K562 (cell line): ENCODE data around the gene LY6G5B. TPM values are rescaled to one million over a fixed set of nuclear protein-coding genes. Genes with fewer than 3 reads are reported as not detected.

Experiments
- ATAC-seq: fragments of 200-7000 bp; cut with Tn5 transposase; 3 replicates; pipeline ENCODE4 v1.9.1; 2020; ENCODE audit warnings: moderate library complexity
- BruUV-seq: library from RNA; stranded (reverse); fragments of 400-500 nt; replicated peaks from 2 replicates; lab custom pipeline; 2021; lab: Mats Ljungman, UMichigan
- CTCF ChIA-PET: fragments of 300-600 bp; formaldehyde crosslinking; extraction: SDS; loops from one replicate; lab custom pipeline; 2021; ENCODE audit warnings: low intra/inter-chr PET ratio; lab: Yijun Ruan, JAX
- POLR2A ChIA-PET: fragments of 300-600, 350-650 bp; sonication (Branson Sonifier 250); formaldehyde crosslinking; extraction: SDS; loops from one replicate; lab custom pipeline; 2021; ENCODE audit warnings: antibody characterized with exemption, inconsistent platforms; lab: Yijun Ruan, JAX
- DNase-seq, 4 experiments: peaks; one replicate each; pipeline versions ENCODE4 v3.0.0 to v3.0.0-alpha.2; 2011 to 2018; ENCODE audit warnings: low spot score in 3 of 4, mixed read lengths in 3 of 4; ENCODE audit errors: extremely low read depth in 1 of 4
- FAIRE-seq: peaks from 2 replicates; lab custom pipeline; 2011; peaks lifted over from hg19 to GRCh38; lab: Jason Lieb, UNC
- H2AFZ ChIP-seq: 2 replicates; pipeline ENCODE4 v1.6.0; 2011; ENCODE audit warnings: low read depth, low read length, control low read depth, inconsistent platforms
- H3K27ac ChIP-seq: fragments of 200-600 bp; 3 replicates; pipeline ENCODE4 v1.8.0; 2011; ENCODE audit warnings: low read depth, mild to moderate bottlenecking, control low read depth, inconsistent platforms, low read length, moderate library complexity, mixed read lengths; ENCODE audit errors: extremely low read depth
- H3K27me3 ChIP-seq, 2 experiments: fragments of 300-600 bp in 1 of 2; 2 replicates in 1 of 2; 3 replicates in 1 of 2; pipeline versions ENCODE4 v1.6.0 to v1.8.0; 2011; ENCODE audit warnings: inconsistent platforms in 2 of 2, low read length in 2 of 2, mild to moderate bottlenecking in 1 of 2, mixed read lengths in 1 of 2, moderate library complexity in 1 of 2; ENCODE audit not compliant: control insufficient read depth in 2 of 2, insufficient read depth in 2 of 2
- H3K36me3 ChIP-seq: fragments of 300-600 bp; 3 replicates; pipeline ENCODE4 v1.8.0; 2011; ENCODE audit warnings: mild to moderate bottlenecking, low read length, inconsistent platforms; ENCODE audit not compliant: control insufficient read depth, insufficient read depth
- H3K4me1 ChIP-seq, 2 experiments: fragments of 200-600 bp in 1 of 2; replicated peaks in 1 of 2; 2 replicates in 1 of 2; 3 replicates in 1 of 2; pipeline versions ENCODE4 v1.5.1 to v1.8.0; 2011; ENCODE audit warnings: inconsistent platforms in 2 of 2, low read length in 2 of 2, mild to moderate bottlenecking in 1 of 2, mixed read lengths in 1 of 2, moderate library complexity in 1 of 2; ENCODE audit not compliant: control insufficient read depth in 2 of 2, insufficient read depth in 2 of 2
- H3K4me2 ChIP-seq: 2 replicates; pipeline ENCODE4 v1.6.1; 2011; ENCODE audit warnings: low read length, control low read depth, inconsistent platforms, mixed read lengths; ENCODE audit not compliant: insufficient read depth
- H3K4me3 ChIP-seq: fragments of 200-600 bp; sonication (generic), shearing (Covaris generic); 2 replicates; pipeline ENCODE4 v1.5.1; 2016; ENCODE audit warnings: control low read depth, inconsistent platforms
- H3K79me2 ChIP-seq: fragments of 200-600 bp; 3 replicates; pipeline ENCODE4 v1.8.0; 2011; ENCODE audit warnings: low read length, inconsistent platforms; ENCODE audit not compliant: control insufficient read depth, insufficient read depth
- H3K9ac ChIP-seq, 2 experiments: 2 replicates each; pipeline versions ENCODE4 v1.6.0 to v1.6.1; 2011; ENCODE audit warnings: low read depth in 2 of 2, low read length in 2 of 2, control low read depth in 1 of 2, inconsistent platforms in 1 of 2, mild to moderate bottlenecking in 1 of 2, mixed read lengths in 1 of 2; ENCODE audit not compliant: insufficient read depth in 1 of 2
- H3K9me1 ChIP-seq: one replicate; pipeline ENCODE4 v1.6.0; 2011; ENCODE audit warnings: inconsistent platforms, mild to moderate bottlenecking, low read length, moderate library complexity; ENCODE audit not compliant: control insufficient read depth, insufficient read depth
- H3K9me3 ChIP-seq: replicated peaks from 2 replicates; pipeline ENCODE4 v1.5.1; 2011; ENCODE audit warnings: low read depth, low read length, inconsistent platforms; ENCODE audit not compliant: control insufficient read depth, insufficient read depth
- H4K20me1 ChIP-seq: replicated peaks from 2 replicates; pipeline ENCODE4 v1.6.1; 2011; ENCODE audit warnings: low read length, inconsistent platforms, mixed read lengths; ENCODE audit not compliant: control insufficient read depth, insufficient read depth
- FUS ChIP-seq: fragments of 200-400 bp; formaldehyde crosslinking; optimal IDR thresholded peaks from 2 replicates; pipeline ENCODE3; 2017; ENCODE audit warnings: low read depth, low read length
- GTF2A2 ChIP-seq: IDR thresholded peaks from 2 replicates; pipeline ENCODE4 v1.6.1; 2016; ENCODE audit warnings: mild to moderate bottlenecking, missing genetic modification characterization, missing compliant biosample characterization
- HMG20B ChIP-seq: fragments of 250-450 bp; sonication (Bioruptor Pico); IDR thresholded peaks from 2 replicates; pipeline ENCODE4 v1.5.0; 2021; ENCODE audit warnings: mild to moderate bottlenecking
- KLF10 ChIP-seq: fragments of 250-450 bp; sonication (Bioruptor Pico); IDR thresholded peaks from 2 replicates; pipeline ENCODE4 v1.6.1; 2021; ENCODE audit warnings: matching md5 sums
- NFATC3 ChIP-seq: fragments of 450-650 bp; IDR thresholded peaks from 2 replicates; pipeline ENCODE4 v1.6.1; 2017; ENCODE audit warnings: mild to moderate bottlenecking
- PPARD ChIP-seq: fragments of 250-450 bp; sonication (Bioruptor Pico); IDR thresholded peaks from 2 replicates; pipeline ENCODE4 v1.8.0; 2022; ENCODE audit warnings: inconsistent platforms, mild to moderate bottlenecking, moderate library complexity
- SMARCA5 ChIP-seq: fragments of 450-650 bp; IDR thresholded peaks from 2 replicates; pipeline ENCODE4 v1.6.1; 2016
- ZNF140 ChIP-seq: fragments of 250-450 bp; sonication (Bioruptor Pico); IDR thresholded peaks from 2 replicates; pipeline ENCODE4 v1.8.0; 2021; ENCODE audit warnings: moderate library complexity, mild to moderate bottlenecking, inconsistent platforms
- ZNF583 ChIP-seq: fragments of 250-450 bp; sonication (Bioruptor Pico); IDR thresholded peaks from 2 replicates; pipeline ENCODE4 v1.4.0; 2020
- WGBS: fragments of 100-300 bp; shearing (Covaris generic); methylation state at CpG from one replicate; pipeline ENCODE4 v1.1.6; 2016; ENCODE audit warnings: low coverage, mixed read lengths; ENCODE audit not compliant: insufficient coverage; ENCODE audit errors: missing lambda C conversion rate; 5-methylcytosine and 5-hydroxymethylcytosine counted together
- in situ Hi-C: fragments of 300-500 bp; cut with MboI; formaldehyde crosslinking; loops from 4 replicates; pipeline ENCODE4 v1.15.0; 2018; ENCODE audit warnings: inconsistent platforms, mixed read lengths
- intact Hi-C: fragments of 100-400 bp; cut with micrococcal nuclease; formaldehyde crosslinking; loops from 2 replicates; pipeline ENCODE4 v1.14.2; 2022
- polyA plus RNA-seq, 8 experiments: library from polyadenylated mRNA; depleted of rRNA in 4 of 8; stranded (reverse) in 5 of 8; unstranded in 3 of 8; fragments of >200 nt; fragmentation: Nextera tagmentation in 2 of 8; fragmentation: Illumina TruSeq in 1 of 8; extraction: Ambion mirVana in 2 of 8; extraction: Trizol in 1 of 8; gene quantifications; 2 replicates each; pipeline versions ENCODE4 v1.2.1 to v1.2.3, GENCODE V29; 2011 to 2014; ENCODE audit warnings: inconsistent platforms in 1 of 8, missing spikeins in 1 of 8
- total RNA-seq, 7 experiments: library from RNA; depleted of rRNA in 6 of 7; stranded (reverse); fragments of >200 nt in 6 of 7; fragmentation: Illumina TruSeq in 2 of 7; extraction: Trizol in 2 of 7; gene quantifications; 2 replicates each; pipeline versions ENCODE4 v1.2.1 to v1.2.3, GENCODE V29; 2011 to 2021; ENCODE audit warnings: low replicate concordance in 1 of 7
- TF ChIP-seq, protein P1 (sequence below), 2 experiments: fragments of 450-650 bp; IDR thresholded peaks; 2 replicates each; pipeline ENCODE4 v1.6.1; 2016; ENCODE audit warnings: mild to moderate bottlenecking in 2 of 2, borderline replicate concordance in 1 of 2, low read depth in 1 of 2, moderate library complexity in 1 of 2
- TF ChIP-seq, protein P2 (sequence below): fragments of 450-650 bp; IDR thresholded peaks from 2 replicates; pipeline ENCODE4 v1.6.1; 2016; ENCODE audit warnings: borderline replicate concordance
- TF ChIP-seq, protein P3 (sequence below): fragments of 450-650 bp; formaldehyde crosslinking; IDR thresholded peaks from 2 replicates; pipeline ENCODE4 v1.4.0; 2022; ENCODE audit warnings: missing genetic modification characterization

Gene LY6G5B
- total and polyA plus RNA-seq, 9 of the 15 experiments (the other 6 are each of a cell fraction or from before 2014, with no cell fraction given): 6.0 to 27.0 (median 7.5) TPM

DNA sequence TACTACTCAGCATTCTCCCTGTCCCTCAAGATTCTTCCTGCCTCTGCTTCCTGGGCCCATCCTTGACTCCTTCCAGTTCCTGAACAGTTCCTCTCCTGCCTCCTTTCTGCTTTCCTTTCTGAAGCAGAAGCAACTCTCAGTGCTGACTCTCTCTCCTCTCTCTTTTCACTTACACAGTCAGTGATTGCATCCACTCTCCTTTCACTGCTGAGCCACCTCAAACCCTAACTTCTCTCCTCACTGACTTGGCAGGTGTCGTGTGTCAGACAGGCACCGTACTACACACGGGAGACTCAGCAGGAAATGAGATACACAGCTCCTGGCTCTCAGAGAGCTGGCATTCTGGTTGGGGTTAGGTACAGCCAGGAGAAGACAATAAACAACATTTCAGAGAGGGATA is 27.8 kb downstream of the LY6G5B start:
- intact Hi-C loops: no loop called here
- ATAC-seq (no peak), FAIRE-seq (no peak), DNase-seq (no peak)
- Histone ChIP-seq H2AFZ (no peak overlapping the region), H3K36me3 (peaks cover 83% of the 10 kb centered on the region), H3K9me3 (no peaks in the 10 kb centered on the region), H3K4me2 (no peak overlapping the region), H4K20me1 (no peaks in the 10 kb centered on the region; the same call in 1 of the 2 replicates), H3K9ac (peak overlapping the region in 1 of 2 experiments; percentile 24; a peak in 1 of 4 replicates), H3K9me1 (peaks cover 5% of the 10 kb centered on the region), H3K4me1 (peaks cover 16 to 17% of the 10 kb centered on the region in 2 experiments), H3K27ac (peak overlapping the region; percentile 12; the same call in 1 of the 3 replicates), H3K27me3 (no peaks in the 10 kb centered on the region), H3K79me2 (peaks cover 45% of the 10 kb centered on the region), H3K4me3 (no peak overlapping the region)
- BruUV-seq: no TSS peak
- ChIA-PET POLR2A (interaction anchor here (0.8 to 1.3 kb wide), 5 partner anchors 13 to 72 kb away, joined by 3 to 5 read pairs (median 3); partner anchors contain the start of genes BAG6 and MPIG6B), CTCF (interaction anchor here (0.7 kb wide), 1 partner anchor 331 kb away, joined by 3 read pairs; no protein-coding TSS in a partner anchor)
- in situ Hi-C loops: no loop called here
- WGBS: 54% methylated on average over 3 of the region's 3 CpGs
- no peak for TF ChIP-seq FUS
- no peak for TF ChIP-seq PPARD
- TF ChIP-seq ZNF140 (CRISPR knock-in tag): no peak
- TF ChIP-seq KLF10 (CRISPR knock-in tag): no peak
- TF ChIP-seq, protein P1, sequence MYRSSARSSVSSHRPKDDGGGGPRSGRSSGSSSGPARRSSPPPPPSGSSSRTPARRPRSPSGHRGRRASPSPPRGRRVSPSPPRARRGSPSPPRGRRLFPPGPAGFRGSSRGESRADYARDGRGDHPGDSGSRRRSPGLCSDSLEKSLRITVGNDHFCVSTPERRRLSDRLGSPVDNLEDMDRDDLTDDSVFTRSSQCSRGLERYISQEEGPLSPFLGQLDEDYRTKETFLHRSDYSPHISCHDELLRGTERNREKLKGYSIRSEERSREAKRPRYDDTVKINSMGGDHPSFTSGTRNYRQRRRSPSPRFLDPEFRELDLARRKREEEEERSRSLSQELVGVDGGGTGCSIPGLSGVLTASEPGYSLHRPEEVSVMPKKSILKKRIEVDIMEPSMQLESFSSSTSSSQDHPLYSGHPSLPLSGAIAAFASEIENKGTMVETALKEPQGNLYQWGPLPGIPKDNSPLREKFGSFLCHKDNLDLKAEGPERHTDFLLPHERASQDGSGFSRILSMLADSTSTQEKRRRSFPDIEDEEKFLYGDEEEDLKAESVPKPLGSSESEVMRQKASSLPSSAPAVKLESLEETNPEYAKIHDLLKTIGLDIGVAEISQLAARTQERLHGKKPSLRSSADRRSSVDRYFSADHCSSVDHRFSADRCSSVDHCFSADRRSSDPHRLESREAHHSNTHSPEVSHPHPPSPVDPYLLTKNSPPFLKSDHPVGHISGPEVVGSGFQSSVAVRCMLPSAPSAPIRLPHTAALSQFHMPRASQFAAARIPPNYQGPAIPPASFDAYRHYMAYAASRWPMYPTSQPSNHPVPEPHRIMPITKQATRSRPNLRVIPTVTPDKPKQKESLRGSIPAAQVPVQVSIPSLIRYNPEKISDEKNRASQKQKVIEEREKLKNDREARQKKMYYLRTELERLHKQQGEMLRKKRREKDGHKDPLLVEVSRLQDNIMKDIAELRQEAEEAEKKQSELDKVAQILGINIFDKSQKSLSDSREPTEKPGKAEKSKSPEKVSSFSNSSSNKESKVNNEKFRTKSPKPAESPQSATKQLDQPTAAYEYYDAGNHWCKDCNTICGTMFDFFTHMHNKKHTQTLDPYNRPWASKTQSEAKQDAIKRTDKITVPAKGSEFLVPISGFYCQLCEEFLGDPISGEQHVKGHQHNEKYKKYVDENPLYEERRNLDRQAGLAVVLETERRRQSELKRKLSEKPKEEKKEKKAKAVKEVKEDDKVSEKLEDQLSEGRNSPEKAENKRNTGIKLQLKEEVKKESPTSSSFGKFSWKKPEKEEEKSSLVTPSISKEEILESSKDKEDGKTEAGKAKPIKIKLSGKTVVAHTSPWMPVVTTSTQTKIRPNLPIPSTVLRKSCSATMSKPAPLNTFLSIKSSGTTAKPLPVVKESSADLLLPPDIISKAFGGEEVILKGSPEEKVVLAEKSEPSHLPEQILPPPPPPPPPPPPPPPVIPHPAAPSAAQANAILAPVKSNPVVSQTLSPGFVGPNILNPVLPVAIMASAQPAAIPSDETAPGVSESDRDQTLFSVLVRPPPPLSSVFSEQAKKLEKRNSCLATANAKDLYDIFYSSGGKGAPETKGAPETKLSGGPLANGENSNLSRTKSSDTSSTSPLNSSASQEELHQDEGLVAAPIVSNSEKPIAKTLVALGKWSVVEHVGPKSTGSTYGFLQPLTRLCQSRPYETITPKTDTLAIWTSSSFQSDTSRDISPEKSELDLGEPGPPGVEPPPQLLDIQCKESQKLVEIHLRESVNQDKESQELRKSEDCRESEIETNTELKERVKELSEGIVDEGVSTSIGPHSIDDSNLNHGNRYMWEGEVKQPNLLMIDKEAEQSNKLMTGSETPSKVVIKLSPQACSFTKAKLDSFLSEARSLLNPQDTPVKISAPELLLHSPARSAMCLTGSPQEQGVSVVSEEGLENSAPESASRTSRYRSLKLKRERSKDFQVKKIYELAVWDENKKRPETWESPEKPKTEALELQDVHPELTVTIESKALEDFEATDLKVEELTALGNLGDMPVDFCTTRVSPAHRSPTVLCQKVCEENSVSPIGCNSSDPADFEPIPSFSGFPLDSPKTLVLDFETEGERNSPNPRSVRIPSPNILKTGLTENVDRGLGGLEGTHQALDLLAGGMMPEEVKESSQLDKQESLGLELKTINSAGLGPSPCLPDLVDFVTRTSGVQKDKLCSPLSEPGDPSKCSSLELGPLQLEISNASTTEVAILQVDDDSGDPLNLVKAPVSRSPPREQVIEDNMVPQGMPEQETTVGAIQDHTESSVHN (IDR thresholded peaks at IDR 0.05; ENCODE audit: borderline replicate concordance in 1 of 2, low read depth in 1 of 2): peak in 1 of 2 experiments; percentile 16; a peak in 1 of 4 replicates
- TF ChIP-seq ZNF583: no peak
- TF ChIP-seq, protein P2, sequence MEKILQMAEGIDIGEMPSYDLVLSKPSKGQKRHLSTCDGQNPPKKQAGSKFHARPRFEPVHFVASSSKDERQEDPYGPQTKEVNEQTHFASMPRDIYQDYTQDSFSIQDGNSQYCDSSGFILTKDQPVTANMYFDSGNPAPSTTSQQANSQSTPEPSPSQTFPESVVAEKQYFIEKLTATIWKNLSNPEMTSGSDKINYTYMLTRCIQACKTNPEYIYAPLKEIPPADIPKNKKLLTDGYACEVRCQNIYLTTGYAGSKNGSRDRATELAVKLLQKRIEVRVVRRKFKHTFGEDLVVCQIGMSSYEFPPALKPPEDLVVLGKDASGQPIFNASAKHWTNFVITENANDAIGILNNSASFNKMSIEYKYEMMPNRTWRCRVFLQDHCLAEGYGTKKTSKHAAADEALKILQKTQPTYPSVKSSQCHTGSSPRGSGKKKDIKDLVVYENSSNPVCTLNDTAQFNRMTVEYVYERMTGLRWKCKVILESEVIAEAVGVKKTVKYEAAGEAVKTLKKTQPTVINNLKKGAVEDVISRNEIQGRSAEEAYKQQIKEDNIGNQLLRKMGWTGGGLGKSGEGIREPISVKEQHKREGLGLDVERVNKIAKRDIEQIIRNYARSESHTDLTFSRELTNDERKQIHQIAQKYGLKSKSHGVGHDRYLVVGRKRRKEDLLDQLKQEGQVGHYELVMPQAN: peak; percentile 27; the same call in 1 of the 2 replicates
- TF ChIP-seq GTF2A2 (tag): no peak
- no peak for TF ChIP-seq NFATC3
- TF ChIP-seq, protein P3, sequence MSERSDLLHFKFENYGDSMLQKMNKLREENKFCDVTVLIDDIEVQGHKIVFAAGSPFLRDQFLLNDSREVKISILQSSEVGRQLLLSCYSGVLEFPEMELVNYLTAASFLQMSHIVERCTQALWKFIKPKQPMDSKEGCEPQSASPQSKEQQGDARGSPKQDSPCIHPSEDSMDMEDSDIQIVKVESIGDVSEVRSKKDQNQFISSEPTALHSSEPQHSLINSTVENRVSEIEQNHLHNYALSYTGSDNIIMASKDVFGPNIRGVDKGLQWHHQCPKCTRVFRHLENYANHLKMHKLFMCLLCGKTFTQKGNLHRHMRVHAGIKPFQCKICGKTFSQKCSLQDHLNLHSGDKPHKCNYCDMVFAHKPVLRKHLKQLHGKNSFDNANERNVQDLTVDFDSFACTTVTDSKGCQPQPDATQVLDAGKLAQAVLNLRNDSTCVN (CRISPR knock-in tag): no peak
- TF ChIP-seq HMG20B (CRISPR knock-in tag): no peak
- peak; percentile 58; the same call in 1 of the 2 replicates for TF ChIP-seq SMARCA5
